IPS-15b (cell line): ENCODE measurements around the gene FZD2.

Experiments used
- H3K27me3 ChIP-seq: one replicate; pipeline ENCODE4 v1.6.1; 2013; ENCODE audit warnings: low read length; ENCODE audit not compliant: control insufficient read depth, insufficient read depth
- H3K36me3 ChIP-seq: one replicate; pipeline ENCODE4 v1.6.1; 2013; ENCODE audit warnings: low read length; ENCODE audit not compliant: control insufficient read depth, insufficient read depth
- H3K4me1 ChIP-seq: one replicate; pipeline ENCODE4 v1.6.1; 2013; ENCODE audit warnings: mild to moderate bottlenecking, low read length; ENCODE audit not compliant: control insufficient read depth, insufficient read depth
- H3K4me3 ChIP-seq: one replicate; pipeline ENCODE4 v1.5.1; 2013; ENCODE audit warnings: low read depth, low read length
- H3K9ac ChIP-seq: one replicate; pipeline ENCODE4 v1.6.1; 2013; ENCODE audit warnings: low read depth, mild to moderate bottlenecking, low read length
- H3K9me3 ChIP-seq: one replicate; pipeline ENCODE4 v1.6.1; 2013; ENCODE audit warnings: mild to moderate bottlenecking, low read length; ENCODE audit not compliant: control insufficient read depth, insufficient read depth

Gene FZD2

DNA sequence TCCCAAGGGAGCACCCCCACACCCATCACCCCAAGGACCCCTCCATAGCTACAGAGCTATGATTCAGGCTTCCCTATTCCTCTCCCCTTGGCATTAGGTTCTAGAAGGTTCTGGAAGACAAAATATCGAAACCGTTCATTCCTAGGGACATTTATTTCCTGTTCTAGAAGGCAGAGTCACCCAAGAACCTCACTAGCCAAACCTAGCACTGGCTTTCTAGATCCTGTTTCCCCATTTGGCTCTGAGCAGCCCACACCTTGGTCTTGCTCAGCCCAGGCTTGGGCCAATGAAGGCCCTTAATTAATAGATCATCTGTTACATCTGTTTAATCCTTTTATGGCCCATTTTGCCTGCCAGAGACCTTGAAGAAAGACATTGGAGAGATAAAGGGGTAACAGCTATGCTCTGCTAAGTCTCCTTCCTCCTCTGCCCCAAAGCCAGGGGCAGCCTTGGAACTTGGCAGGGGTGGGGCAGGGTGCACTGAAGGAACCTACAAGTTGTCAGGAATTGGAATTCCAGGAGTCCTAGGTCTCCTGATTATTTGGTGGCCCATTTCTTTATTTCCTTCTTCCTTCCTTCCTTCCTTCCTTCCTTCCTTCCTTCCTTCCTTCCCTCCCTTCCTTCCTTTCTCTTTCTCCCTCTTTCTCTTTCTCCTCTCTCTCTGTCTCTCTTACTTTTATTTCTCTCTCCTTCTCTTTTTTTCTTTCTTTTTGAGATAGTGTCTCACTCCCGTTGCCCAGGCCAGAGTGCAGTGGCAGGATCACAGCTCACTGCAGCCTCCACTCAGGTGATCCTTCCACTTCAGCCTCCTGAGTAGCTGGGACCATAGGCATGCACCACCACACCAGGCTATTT is 8.7 kb upstream of the FZD2 start:
- Histone ChIP-seq H3K4me3 (peak overlapping the region; percentile 28), H3K36me3 (no peaks in the 10 kb centered on the region), H3K27me3 (peaks cover 73% of the 10 kb centered on the region), H3K9me3 (no peaks in the 10 kb centered on the region), H3K4me1 (peaks cover 33% of the 10 kb centered on the region), H3K9ac (no peak overlapping the region)

DNA sequence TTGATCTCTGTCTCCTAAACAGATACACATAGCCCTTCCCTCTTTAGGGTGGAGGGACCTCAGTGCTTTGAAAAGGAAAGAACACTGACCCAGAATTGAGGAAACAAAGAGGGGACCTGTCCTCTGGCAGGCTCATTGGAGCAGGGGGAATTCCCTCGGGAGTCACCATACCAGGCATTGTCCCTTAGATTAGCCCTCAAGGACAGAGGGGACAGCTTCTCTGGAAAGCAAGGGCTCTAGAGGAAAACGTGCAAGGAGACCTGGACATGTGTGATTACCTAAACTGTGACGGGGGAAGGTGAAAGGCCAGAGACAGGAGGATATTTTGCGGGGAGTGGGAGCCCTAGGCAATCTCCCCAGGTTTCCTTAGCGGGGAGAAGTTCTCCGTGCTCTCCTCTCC is 7.6 kb upstream of the FZD2 start:
- Histone ChIP-seq H3K9me3 (no peaks in the 10 kb centered on the region), H3K4me3 (no peak overlapping the region), H3K4me1 (peaks cover 22% of the 10 kb centered on the region), H3K9ac (no peak overlapping the region), H3K27me3 (peaks cover 71% of the 10 kb centered on the region), H3K36me3 (no peaks in the 10 kb centered on the region)

GRCh38 chr17:44552361-44552760 is 4.9 kb upstream of the FZD2 start:
- Histone ChIP-seq H3K4me3 (no peak overlapping the region), H3K9ac (no peak overlapping the region), H3K36me3 (no peaks in the 10 kb centered on the region), H3K4me1 (peaks cover 24% of the 10 kb centered on the region), H3K27me3 (peaks cover 54% of the 10 kb centered on the region), H3K9me3 (no peaks in the 10 kb centered on the region)

GRCh38 chr17:44555099-44555498 is 2.2 kb upstream of the FZD2 start:
- Histone ChIP-seq H3K4me3 (no peak overlapping the region), H3K36me3 (no peaks in the 10 kb centered on the region), H3K27me3 (peaks cover 62% of the 10 kb centered on the region), H3K4me1 (peaks cover 9% of the 10 kb centered on the region), H3K9ac (no peak overlapping the region), H3K9me3 (no peaks in the 10 kb centered on the region)

DNA sequence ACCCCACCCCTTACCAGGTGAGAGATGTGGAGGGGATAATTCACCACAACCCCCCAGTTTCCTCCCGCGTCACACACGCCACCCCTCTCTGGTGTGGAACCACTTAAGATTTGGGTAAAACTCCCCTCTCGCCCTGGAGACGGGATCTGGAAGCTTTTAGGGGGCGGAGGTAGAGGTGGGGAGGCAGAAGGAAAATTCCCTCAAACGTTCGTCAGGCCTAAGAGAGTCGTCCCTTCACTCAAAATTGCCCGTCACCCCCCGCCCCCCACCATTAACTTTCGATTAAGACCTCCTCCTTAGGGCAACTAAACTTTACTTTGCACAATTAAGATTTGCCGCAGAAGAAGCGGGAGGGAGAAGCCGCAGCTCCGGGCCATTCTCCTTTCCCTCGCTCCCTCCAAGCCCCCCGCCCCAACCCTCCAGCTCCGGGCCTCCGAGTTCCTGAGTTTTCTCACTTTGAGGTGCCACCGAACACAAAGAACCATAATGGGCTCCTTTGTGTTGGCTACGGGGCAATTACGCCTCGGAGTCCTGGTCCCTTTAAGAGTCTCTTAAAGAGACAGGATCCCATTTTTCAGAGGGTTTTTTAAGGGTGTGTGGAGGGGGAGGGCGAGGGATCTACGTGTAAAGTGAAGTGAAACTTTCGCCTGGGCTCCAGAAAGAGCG is 985 bp upstream of the FZD2 start:
- peak overlapping the region; percentile 76 for H3K4me3 ChIP-seq
- peaks cover 65% of the 10 kb centered on the region for H3K27me3 ChIP-seq

DNA sequence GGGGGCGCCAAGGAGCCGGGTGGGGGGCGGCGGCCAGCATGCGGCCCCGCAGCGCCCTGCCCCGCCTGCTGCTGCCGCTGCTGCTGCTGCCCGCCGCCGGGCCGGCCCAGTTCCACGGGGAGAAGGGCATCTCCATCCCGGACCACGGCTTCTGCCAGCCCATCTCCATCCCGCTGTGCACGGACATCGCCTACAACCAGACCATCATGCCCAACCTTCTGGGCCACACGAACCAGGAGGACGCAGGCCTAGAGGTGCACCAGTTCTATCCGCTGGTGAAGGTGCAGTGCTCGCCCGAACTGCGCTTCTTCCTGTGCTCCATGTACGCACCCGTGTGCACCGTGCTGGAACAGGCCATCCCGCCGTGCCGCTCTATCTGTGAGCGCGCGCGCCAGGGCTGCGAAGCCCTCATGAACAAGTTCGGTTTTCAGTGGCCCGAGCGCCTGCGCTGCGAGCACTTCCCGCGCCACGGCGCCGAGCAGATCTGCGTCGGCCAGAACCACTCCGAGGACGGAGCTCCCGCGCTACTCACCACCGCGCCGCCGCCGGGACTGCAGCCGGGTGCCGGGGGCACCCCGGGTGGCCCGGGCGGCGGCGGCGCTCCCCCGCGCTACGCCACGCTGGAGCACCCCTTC is 484 bp downstream of the FZD2 start:
- H3K4me3 ChIP-seq = peak overlapping the region; percentile 87
- H3K27me3 ChIP-seq = peaks cover 67% of the 10 kb centered on the region
- H3K36me3 ChIP-seq = no peaks in the 10 kb centered on the region
- peaks cover 23% of the 10 kb centered on the region for H3K4me1 ChIP-seq
- no peaks in the 10 kb centered on the region for H3K9me3 ChIP-seq
- H3K9ac ChIP-seq = peak overlapping the region; percentile 16

More for the DNA sequence above, 985 bp upstream of the FZD2 start:
- Histone ChIP-seq H3K9me3 (no peaks in the 10 kb centered on the region), H3K4me1 (peaks cover 14% of the 10 kb centered on the region), H3K9ac (peak overlapping the region; percentile 65), H3K36me3 (no peaks in the 10 kb centered on the region)

GRCh38 chr17:44558334-44558709 is 1.0 kb downstream of the FZD2 start:
- peaks cover 73% of the 10 kb centered on the region for H3K27me3 ChIP-seq
- no peaks in the 10 kb centered on the region for H3K9me3 ChIP-seq
- H3K9ac ChIP-seq = no peak overlapping the region
- peak overlapping the region; percentile 87 for H3K4me3 ChIP-seq
- H3K4me1 ChIP-seq = peaks cover 23% of the 10 kb centered on the region
- H3K36me3 ChIP-seq = no peaks in the 10 kb centered on the region

- Histone ChIP-seq H3K9ac (no peak overlapping the region), H3K4me1 (peaks cover 23% of the 10 kb centered on the region), H3K4me3 (peak overlapping the region; percentile 87), H3K27me3 (peaks cover 75% of the 10 kb centered on the region), H3K36me3 (no peaks in the 10 kb centered on the region), H3K9me3 (no peaks in the 10 kb centered on the region)
These were observed 1.7 kb downstream of the FZD2 start for GRCh38 chr17:44558710-44559633.

DNA sequence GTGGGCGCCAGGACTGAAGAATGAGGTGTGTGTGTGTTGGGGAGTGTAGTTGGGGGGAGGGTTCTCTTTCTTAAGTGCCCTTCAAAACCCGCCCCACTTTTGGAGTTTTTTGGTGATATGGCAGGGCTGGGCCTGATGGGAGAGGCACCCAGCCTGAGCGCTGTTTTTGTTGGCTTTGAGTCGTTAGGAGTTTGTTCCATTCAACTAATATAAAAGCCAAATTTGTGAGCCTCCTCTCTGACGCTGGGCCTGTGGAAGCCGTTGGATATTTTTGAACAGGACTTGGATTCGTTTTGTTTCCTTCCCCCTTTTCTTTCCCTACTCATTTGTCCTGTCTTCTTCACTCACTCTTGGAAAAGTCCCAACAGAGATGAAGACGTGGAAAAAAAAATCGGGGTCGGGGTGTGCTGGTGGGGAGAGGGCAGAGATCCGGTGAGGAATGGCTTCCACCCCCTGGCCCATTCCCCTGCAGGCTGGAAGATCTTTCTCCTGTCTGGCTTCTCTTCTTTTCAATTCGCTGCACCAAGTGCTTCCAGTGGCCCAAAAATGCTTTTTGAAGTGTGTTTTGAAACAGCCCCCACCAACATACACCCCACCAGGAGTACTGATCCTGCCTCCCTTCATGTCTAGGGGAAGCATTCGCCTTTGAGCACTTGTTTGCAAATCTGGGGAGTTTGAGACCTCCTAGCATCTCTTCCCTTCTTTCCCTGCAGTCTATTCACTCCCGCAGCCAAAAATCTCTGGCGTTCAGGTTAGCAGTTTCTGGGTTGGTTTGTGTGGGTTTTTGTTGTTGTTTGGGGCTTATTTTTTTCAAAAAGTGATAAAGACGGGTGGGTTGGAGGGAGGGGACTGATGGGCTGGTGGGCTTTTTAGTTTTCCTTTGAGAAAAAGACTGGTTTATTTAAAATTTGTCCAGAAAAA is 2.6 kb downstream of the FZD2 start:
- no peak overlapping the region for H3K9ac ChIP-seq

DNA sequence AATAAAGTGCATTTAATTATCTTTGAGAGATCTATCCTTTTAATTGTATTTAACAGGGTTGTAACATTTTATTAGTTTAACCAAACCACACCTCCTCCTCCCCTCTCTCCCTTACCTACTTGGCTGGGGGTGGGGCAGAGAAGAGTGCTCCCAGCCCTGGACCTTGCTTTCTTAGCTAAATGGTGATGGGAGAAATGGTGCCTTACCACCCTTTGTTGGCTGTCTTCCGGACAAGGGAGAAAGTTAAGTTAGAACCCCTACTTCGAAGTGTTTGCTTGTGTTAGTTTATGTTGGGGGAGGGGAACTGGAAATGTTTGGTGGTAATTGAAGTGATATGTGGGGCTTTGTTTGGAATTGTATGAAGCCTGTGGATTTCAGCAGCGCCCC is 3.9 kb downstream of the FZD2 start:
- Histone ChIP-seq H3K27me3 (peaks cover 76% of the 10 kb centered on the region), H3K4me1 (peaks cover 14% of the 10 kb centered on the region), H3K9ac (no peak overlapping the region), H3K9me3 (peaks cover 6% of the 10 kb centered on the region), H3K36me3 (no peaks in the 10 kb centered on the region), H3K4me3 (peak overlapping the region; percentile 1)

More for the DNA sequence above, 2.6 kb downstream of the FZD2 start:
- H3K4me3 ChIP-seq = peak overlapping the region; percentile 87
- H3K4me1 ChIP-seq = peaks cover 23% of the 10 kb centered on the region
- H3K9me3 ChIP-seq = no peaks in the 10 kb centered on the region
- H3K36me3 ChIP-seq = no peaks in the 10 kb centered on the region
- peaks cover 74% of the 10 kb centered on the region for H3K27me3 ChIP-seq
